Ovary (tissue), 9 donors: ENCODE measurements around the gene SEC14L2. TPM values are rescaled to one million over a fixed set of nuclear protein-coding genes. Genes with fewer than 3 reads are reported as not detected.
A peak's percentile ranks its signal among the peaks of the same experiment; 100 is the strongest.

Source experiments
- DNase-seq, 5 donors: peaks; one replicate each; pipeline ENCODE4 v3.0.0-alpha.2; 2019 to 2020
- H3K27ac ChIP-seq, 2 donors: fragments of 200-600 bp; one replicate each; pipeline versions ENCODE4 v1.5.1 to v1.8.0; 2019 to 2022
- H3K27me3 ChIP-seq: fragments of 200-600 bp; one replicate; pipeline ENCODE4 v1.8.0; 2022
- H3K36me3 ChIP-seq: fragments of 200-600 bp; sonication (generic); one replicate; pipeline ENCODE4 v1.5.1; 2019
- H3K4me1 ChIP-seq: one replicate; pipeline ENCODE4 v1.8.1; 2013; ENCODE audit warnings: mild to moderate bottlenecking, moderate library complexity; ENCODE audit not compliant: insufficient read depth
- H3K4me3 ChIP-seq: fragments of 200-600 bp; sonication (generic); one replicate; pipeline ENCODE4 v1.5.1; 2017
- H3K9me3 ChIP-seq, 2 donors: fragments of 200-600 bp in 1 of 2; sonication (generic) in 1 of 2; one replicate each; pipeline versions ENCODE4 v1.5.1 to v1.8.1; 2013 to 2019; ENCODE audit warnings: mild to moderate bottlenecking in 1 of 2, moderate library complexity in 1 of 2
- EP300 ChIP-seq: sonication (generic); formaldehyde crosslinking; IDR thresholded peaks from one replicate; pipeline ENCODE4 v1.6.1; 2017; ENCODE audit warnings: antibody characterized with exemption
- POLR2A ChIP-seq: fragments of 450-650 bp; IDR thresholded peaks from one replicate; pipeline ENCODE4 v1.6.1; 2017; ENCODE audit warnings: antibody characterized with exemption, mild to moderate bottlenecking, moderate library complexity
- WGBS, 3 donors: extraction: QIAGEN DNeasy Blood & Tissue Kit in 1 of 3; methylation state at CpG; one replicate each; pipeline versions ENCODE4 v1.1.5 to v1.1.7; 2013 to 2017; 5-methylcytosine and 5-hydroxymethylcytosine counted together
- intact Hi-C, 4 donors: fragments of 100-400 bp; cut with DNase I; formaldehyde crosslinking; loops; one replicate each; pipeline versions ENCODE4 v1.11.0 to v1.15.1; 2022 to 2023
- polyA plus RNA-seq, 2 donors: library from polyadenylated mRNA; stranded (reverse); fragments of 200-250 nt in 1 of 2; fragments of 350-450 nt in 1 of 2; fragmentation: Illumina TruSeq in 1 of 2; extraction: RNeasy Lipid Tissue Mini Kit (QIAGEN cat#74804) in 1 of 2; gene quantifications; one replicate each; pipeline ENCODE4 v1.2.3, GENCODE V29; 2013 to 2014
- total RNA-seq, 7 donors: library from RNA; depleted of rRNA in 2 of 7; stranded (reverse); fragments of >200 nt in 2 of 7; fragmentation: NEBNext Ultra II Directional in 3 of 7; extraction: Animal tissue kit (Norgen Biotek cat#: 25700) in 3 of 7; gene quantifications; one replicate each; pipeline versions ENCODE4 v1.1.0 to v1.2.4, GENCODE V29; 2016 to 2023
- TF ChIP-seq, protein P1 (sequence below), 3 donors: fragments of 450-650 bp in 2 of 3; fragments of 200-600 bp in 1 of 3; IDR thresholded peaks; one replicate each; pipeline versions ENCODE4 v1.5.1 to v1.8.0; 2016 to 2022; ENCODE audit warnings: antibody characterized with exemption in 3 of 3, mild to moderate bottlenecking in 1 of 3
- donor health status: DM: no; HTN: no; CAD: no; lungs with moderate emphysema.
- donor health status: DM: no; HTN: no; CAD: no.
- donor health status: Bipolar disorder and iron deficiency.
- donor health status: DM: yes; HTN: yes; CAD: no.
- donor health status: DM: no; HTN: no; CAD: no.
- donor health status: DM: yes; HTN: yes; CAD: no.

Gene SEC14L2
- total and polyA plus RNA-seq, 9 donors, result 2.5 to 14.3 (median 8.2) TPM

DNA sequence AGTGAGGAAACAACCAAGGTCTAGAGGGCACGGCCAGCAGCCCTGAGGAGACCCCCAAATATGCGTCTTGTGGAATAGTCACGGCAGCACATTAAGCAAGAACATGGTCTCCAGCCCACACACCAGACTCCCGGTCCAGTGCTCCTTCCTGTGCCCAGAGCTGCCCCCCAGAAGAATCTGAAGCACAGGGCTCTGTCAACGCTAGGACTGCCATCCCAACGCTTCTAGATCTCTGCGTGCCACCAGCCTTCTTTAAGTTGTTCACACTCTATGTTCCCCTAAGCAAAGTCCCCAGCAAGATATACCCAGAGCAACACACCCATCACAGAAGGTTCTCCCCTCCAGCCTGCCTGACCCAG lies 3.5 kb upstream of the SEC14L2 start:
- H3K4me3 ChIP-seq, result no peak overlapping the region
- 74 to 78% (median 76%) methylated on average over 7 of the region's 7 CpGs for WGBS, 3 donors
- DNase-seq, result no peak
- H3K36me3 ChIP-seq, result no peaks in the 10 kb centered on the region
- H3K27me3 ChIP-seq, result no peaks in the 10 kb centered on the region
- intact Hi-C loops, result loop anchor here in 3 of 4 donors (5.0 to 10.0 kb wide), 3 partner anchors 89 to 288 kb away; no protein-coding TSS in a partner anchor
- TF ChIP-seq EP300 (no peak), POLR2A (no peak)
- TF ChIP-seq, protein P1, sequence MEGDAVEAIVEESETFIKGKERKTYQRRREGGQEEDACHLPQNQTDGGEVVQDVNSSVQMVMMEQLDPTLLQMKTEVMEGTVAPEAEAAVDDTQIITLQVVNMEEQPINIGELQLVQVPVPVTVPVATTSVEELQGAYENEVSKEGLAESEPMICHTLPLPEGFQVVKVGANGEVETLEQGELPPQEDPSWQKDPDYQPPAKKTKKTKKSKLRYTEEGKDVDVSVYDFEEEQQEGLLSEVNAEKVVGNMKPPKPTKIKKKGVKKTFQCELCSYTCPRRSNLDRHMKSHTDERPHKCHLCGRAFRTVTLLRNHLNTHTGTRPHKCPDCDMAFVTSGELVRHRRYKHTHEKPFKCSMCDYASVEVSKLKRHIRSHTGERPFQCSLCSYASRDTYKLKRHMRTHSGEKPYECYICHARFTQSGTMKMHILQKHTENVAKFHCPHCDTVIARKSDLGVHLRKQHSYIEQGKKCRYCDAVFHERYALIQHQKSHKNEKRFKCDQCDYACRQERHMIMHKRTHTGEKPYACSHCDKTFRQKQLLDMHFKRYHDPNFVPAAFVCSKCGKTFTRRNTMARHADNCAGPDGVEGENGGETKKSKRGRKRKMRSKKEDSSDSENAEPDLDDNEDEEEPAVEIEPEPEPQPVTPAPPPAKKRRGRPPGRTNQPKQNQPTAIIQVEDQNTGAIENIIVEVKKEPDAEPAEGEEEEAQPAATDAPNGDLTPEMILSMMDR (IDR thresholded peaks at IDR 0.05), result no peak
- no peaks in the 10 kb centered on the region for H3K9me3 ChIP-seq
- peaks cover 4% of the 10 kb centered on the region for H3K4me1 ChIP-seq
- no peak overlapping the region for H3K27ac ChIP-seq

GRCh38 chr22:30393885-30394284 lies 2.9 kb upstream of the SEC14L2 start:
- TF ChIP-seq POLR2A (no peak), EP300 (no peak)
- TF ChIP-seq, protein P1 (IDR thresholded peaks at IDR 0.05), result no peak
- peaks cover 7% of the 10 kb centered on the region for H3K4me1 ChIP-seq
- no peaks in the 10 kb centered on the region for H3K36me3 ChIP-seq
- no peak overlapping the region for H3K27ac ChIP-seq
- no peak for DNase-seq
- intact Hi-C loops, result loop anchor here in 3 of 4 donors (5.0 to 10.0 kb wide), 3 partner anchors 88 to 289 kb away; no protein-coding TSS in a partner anchor
- 66 to 79% (median 78%) methylated on average over 3 of the region's 3 CpGs for WGBS, 3 donors
- H3K27me3 ChIP-seq, result no peaks in the 10 kb centered on the region
- no peaks in the 10 kb centered on the region for H3K9me3 ChIP-seq
- no peak overlapping the region for H3K4me3 ChIP-seq

GRCh38 chr22:30397656-30398635 lies 1.1 kb downstream of the SEC14L2 start:
- Histone ChIP-seq H3K27me3 (no peaks in the 10 kb centered on the region), H3K4me3 (peak overlapping the region; percentile 57), H3K36me3 (no peaks in the 10 kb centered on the region), H3K9me3 (no peaks in the 10 kb centered on the region), H3K4me1 (peaks cover 9% of the 10 kb centered on the region), H3K27ac (no peak overlapping the region)
- no peak for DNase-seq
- TF ChIP-seq, protein P1 (IDR thresholded peaks at IDR 0.05), result no peak
- TF ChIP-seq POLR2A (no peak), EP300 (no peak)
- intact Hi-C loops, result loop anchor here in 1 of 4 donors (10.0 kb wide), 1 partner anchor 293 kb away; no protein-coding TSS in a partner anchor
- 18 to 32% (median 24%) methylated on average over 11 of the region's 11 CpGs for WGBS, 3 donors

DNA sequence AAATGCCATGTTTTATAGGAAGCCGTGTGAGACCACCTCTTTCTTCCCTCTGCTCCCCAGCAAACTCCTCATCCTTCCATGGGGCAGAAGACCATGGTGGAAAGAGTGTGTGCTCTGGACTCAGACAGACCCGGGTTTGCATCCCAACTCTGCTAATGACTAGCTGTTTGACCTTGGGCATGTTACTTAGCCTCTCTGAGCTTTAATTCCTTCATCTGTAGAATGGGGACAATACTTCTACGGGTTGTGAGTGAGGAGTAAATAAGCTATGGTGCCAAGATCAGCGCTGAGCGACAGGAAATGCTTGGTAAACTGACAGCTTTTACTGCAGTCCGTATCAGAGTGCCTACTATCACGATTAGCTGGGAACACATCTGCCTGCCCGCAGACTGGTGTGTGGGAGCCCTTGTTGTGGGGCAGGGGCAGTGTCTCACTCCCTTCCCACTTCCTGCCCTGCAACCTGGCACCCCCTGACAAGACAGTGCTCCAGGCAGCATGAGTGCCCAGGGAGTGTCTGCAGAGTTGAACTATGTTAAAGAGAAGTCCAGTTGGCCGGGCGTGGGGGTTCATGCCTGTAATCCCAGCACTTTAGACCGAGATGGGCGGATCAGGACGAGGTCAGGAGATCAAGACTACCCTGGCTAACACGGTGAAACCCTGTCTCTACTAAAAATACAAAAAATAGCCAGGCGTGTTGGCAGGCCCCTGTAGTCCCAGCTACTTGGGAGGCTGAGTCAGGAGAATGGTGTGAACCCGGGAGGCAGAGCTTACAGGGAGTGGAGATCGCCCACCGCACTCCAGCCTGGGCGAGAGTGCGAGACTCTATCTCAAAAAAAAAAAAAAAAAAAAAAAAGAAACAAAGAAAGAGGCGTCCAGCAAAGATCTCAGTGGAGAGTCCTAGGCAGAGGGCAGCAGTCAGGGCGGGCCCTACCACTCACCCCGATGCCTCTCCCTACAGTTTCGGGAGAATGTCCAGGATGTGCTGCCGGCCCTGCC lies 2.2 kb downstream of the SEC14L2 start:
- Histone ChIP-seq H3K4me3 (no peak overlapping the region), H3K9me3 (no peaks in the 10 kb centered on the region), H3K27ac (no peak overlapping the region), H3K27me3 (no peaks in the 10 kb centered on the region), H3K36me3 (no peaks in the 10 kb centered on the region), H3K4me1 (peaks cover 9% of the 10 kb centered on the region)
- 29 to 36% (median 36%) methylated on average over 25 of the region's 25 CpGs for WGBS, 3 donors
- no peak for TF ChIP-seq EP300
- TF ChIP-seq POLR2A, result no peak
- TF ChIP-seq, protein P1 (IDR thresholded peaks at IDR 0.05), result no peak
- no peak for DNase-seq
- intact Hi-C loops, result loop anchor here in 1 of 4 donors (10.0 kb wide), 1 partner anchor 294 kb away; no protein-coding TSS in a partner anchor
